ENCODE measurements around the gene PDE9A. TPM values are rescaled to one million over a fixed set of nuclear protein-coding genes. Genes with fewer than 3 reads are reported as not detected.

Gene PDE9A
- total RNA-seq, 1 experiment from 2014 or later: 31.9 TPM

GRCh38 chr21:42617486-42617885, 35.9 kb upstream of the PDE9A start:
- no peak overlapping the region for H4K91ac ChIP-seq (ENCODE audit: insufficient read length, low read depth, low read length)
- no peak overlapping the region for H3K4ac ChIP-seq (ENCODE audit: low read depth, low read length)
- H3K56ac ChIP-seq (ENCODE audit: insufficient read length, low read depth, low read length): no peak overlapping the region
- TF ChIP-seq CTCF (conservative IDR thresholded peaks at IDR 0.05): no peak
- no peaks in the 10 kb centered on the region for H3K23me2 ChIP-seq (ENCODE audit: insufficient read length, low read depth, low read length, poor library complexity, severe bottlenecking)
- H3K4me1 ChIP-seq (ENCODE audit: insufficient read depth, low read length): no peaks in the 10 kb centered on the region
- no peak overlapping the region for H3T11ph ChIP-seq (ENCODE audit: low read length)
- no peak overlapping the region for H2AFZ ChIP-seq (ENCODE audit: low read length)
- H3K79me2 ChIP-seq (ENCODE audit: insufficient read depth, low read length): no peaks in the 10 kb centered on the region
- peak overlapping the region; percentile 36; the same call in 1 of the 2 replicates for H3K14ac ChIP-seq (ENCODE audit: insufficient read depth, low read length)
- Mint-ChIP-seq H3K27me3 (ENCODE audit: low read depth) (peaks cover 46% of the 10 kb centered on the region), H3K9me3 (peaks cover 3% of the 10 kb centered on the region in 2 experiments; a peak in 2 of 5 replicates), H3K4me3 (no peak overlapping the region), H3K4me1 (peaks cover 14 to 16% of the 10 kb centered on the region in 2 experiments), H3K27ac (no peak overlapping the region), H3K36me3 (ENCODE audit: insufficient read depth in 1 of 3, low read depth in 3 of 3) (no peaks in the 10 kb centered on the region)
- H2BK5ac ChIP-seq (ENCODE audit: insufficient read length, low read length): no peak overlapping the region
- no peaks in the 10 kb centered on the region for H3K9me3 ChIP-seq (ENCODE audit: control insufficient read depth, low read depth, low read length)
- no peak overlapping the region for H3K18ac ChIP-seq (ENCODE audit: insufficient read length, low read depth, low read length)
- no peak overlapping the region for H2BK12ac ChIP-seq (ENCODE audit: insufficient read length, low read depth, low read length)
- H3K79me1 ChIP-seq (ENCODE audit: insufficient read depth, low read depth, low read length, poor library complexity, severe bottlenecking): no peaks in the 10 kb centered on the region
- DNase-seq: no peak
- no peak overlapping the region for H2BK20ac ChIP-seq (ENCODE audit: low read depth, low read length, poor library complexity, severe bottlenecking)
- no peak overlapping the region for H4K5ac ChIP-seq (ENCODE audit: insufficient read length, low read depth, low read length)
- no peak overlapping the region for H2BK15ac ChIP-seq (ENCODE audit: low read depth, low read length)
- H3K27me3 ChIP-seq (ENCODE audit: insufficient read depth, low read length): no peaks in the 10 kb centered on the region
- no peak overlapping the region for H4K8ac ChIP-seq (replicated peaks; ENCODE audit: insufficient read length, low read depth, low read length)
- no CpG with 5 or more reads among the region's 23 CpGs for WGBS (ENCODE audit: extremely low coverage, insufficient read length, low lambda C conversion rate)
- H3K23ac ChIP-seq (ENCODE audit: insufficient read length, low read depth, low read length): no peak overlapping the region
- no peak overlapping the region for H3K27ac ChIP-seq (ENCODE audit: insufficient read length, low read depth, low read length)
- no peak overlapping the region for H2BK120ac ChIP-seq (ENCODE audit: low read depth, low read length, poor library complexity, severe bottlenecking)
- H2AK5ac ChIP-seq (ENCODE audit: insufficient read length, low read length): no peak overlapping the region
- no peak overlapping the region for H3K4me2 ChIP-seq (ENCODE audit: insufficient read depth, insufficient read length, low read length)
- peaks cover 3% of the 10 kb centered on the region for H4K20me1 ChIP-seq (ENCODE audit: control insufficient read depth, insufficient read depth, insufficient read length)
- no peak overlapping the region for H3K9ac ChIP-seq (ENCODE audit: extremely low read depth, insufficient read length, low read length)
